Measurements from ENCODE around the gene CCDC141.
"Not testable (repeated sequence)": the region's sequence is repeated elsewhere in the genome, so short reads cannot be mapped to it uniquely, and the experiment has no call there.

Gene CCDC141, protein sequence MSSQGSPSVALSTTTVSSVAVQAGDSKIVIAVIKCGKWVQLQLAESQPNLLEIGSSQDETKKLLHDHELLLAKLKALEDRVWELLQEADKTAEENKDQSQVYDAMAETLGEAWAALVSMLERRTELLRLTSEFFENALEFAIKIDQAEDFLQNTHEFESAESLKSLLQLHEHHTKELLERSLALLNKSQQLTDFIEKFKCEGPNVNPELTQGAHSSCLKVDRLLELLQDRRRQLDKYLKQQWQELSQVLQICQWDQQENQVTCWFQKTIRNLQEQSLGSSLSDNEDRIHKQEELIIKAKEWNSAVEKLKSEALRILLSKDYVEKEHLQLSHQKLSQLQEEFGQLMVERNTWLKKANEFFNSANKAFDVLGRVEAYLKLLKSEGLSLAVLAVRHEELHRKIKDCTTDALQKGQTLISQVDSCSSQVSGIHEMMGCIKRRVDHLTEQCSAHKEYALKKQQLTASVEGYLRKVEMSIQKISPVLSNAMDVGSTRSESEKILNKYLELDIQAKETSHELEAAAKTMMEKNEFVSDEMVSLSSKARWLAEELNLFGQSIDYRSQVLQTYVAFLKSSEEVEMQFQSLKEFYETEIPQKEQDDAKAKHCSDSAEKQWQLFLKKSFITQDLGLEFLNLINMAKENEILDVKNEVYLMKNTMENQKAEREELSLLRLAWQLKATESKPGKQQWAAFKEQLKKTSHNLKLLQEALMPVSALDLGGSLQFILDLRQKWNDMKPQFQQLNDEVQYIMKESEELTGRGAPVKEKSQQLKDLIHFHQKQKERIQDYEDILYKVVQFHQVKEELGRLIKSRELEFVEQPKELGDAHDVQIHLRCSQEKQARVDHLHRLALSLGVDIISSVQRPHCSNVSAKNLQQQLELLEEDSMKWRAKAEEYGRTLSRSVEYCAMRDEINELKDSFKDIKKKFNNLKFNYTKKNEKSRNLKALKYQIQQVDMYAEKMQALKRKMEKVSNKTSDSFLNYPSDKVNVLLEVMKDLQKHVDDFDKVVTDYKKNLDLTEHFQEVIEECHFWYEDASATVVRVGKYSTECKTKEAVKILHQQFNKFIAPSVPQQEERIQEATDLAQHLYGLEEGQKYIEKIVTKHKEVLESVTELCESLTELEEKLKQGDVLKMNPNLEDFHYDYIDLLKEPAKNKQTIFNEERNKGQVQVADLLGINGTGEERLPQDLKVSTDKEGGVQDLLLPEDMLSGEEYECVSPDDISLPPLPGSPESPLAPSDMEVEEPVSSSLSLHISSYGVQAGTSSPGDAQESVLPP (N-terminal part only)

DNA sequence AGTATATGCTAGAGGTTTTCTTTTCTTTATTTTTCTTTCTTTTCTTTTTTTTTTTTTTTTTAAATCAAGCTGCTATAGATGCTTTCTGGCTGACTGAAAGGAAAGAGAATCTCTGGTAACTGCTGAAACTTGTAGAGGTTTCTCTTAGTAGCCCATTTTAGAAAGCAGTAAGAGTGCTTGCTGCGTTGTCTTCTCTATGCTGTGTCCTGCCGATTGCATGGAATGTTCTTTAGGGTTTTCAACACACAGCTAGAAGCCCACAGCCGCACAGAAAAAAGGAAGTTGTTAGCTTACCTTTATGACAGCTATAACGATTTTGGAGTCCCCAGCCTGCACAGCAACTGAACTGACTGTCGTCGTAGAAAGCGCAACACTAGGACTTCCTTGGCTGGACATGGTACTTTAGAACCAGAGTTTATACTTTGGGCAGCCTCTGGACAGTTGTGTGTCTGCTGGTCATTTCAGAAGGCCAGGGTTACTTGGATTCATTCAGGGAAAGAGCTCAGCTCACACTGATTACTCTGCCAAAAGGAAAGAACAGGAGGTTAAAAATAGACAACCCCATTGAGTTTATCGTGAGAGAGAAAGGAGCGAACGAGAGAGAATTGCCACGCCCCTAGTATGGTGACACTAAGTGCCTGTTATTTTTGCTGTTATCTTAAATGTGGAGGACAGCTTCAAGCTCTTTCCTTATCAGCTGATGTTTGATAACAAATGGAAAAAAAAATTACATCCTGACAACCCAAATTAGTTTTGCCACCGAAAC is at the start of gene CCDC141:
Gene CCDC141, minus strand, starts transcription at position 592 of the 766 bp plus-strand sequence. Its CDS starts 196 bp downstream, at position 396.
- DNase-seq, result no peak

DNA sequence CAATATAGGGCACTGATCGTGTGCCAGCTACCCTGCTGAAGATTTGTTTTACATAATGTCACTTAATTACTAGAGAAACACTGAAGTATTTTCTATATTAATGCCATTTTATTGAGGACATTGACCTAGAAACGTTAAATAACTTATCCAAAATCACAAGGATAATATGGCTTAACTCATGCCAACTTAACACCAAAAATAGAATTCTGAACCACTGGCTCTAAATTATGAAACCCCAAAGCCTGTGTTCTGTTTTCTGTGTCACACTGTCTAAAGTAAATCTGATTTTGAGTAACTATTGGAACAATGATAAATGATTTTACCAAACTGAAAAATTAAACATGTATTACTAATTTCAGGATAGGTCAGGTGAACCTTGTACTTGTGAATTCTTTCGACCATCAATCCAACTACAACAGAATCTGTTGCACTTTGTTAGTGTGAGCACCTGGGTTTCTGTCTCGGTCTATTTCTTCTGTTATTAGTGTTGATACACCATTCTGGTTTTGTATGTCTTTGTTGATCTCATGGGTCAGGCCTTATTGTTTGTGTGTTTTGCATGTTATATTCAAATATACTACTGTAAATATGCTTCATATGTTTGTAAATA is 48.2 kb upstream of the CCDC141 start:
- no peak for DNase-seq

DNA sequence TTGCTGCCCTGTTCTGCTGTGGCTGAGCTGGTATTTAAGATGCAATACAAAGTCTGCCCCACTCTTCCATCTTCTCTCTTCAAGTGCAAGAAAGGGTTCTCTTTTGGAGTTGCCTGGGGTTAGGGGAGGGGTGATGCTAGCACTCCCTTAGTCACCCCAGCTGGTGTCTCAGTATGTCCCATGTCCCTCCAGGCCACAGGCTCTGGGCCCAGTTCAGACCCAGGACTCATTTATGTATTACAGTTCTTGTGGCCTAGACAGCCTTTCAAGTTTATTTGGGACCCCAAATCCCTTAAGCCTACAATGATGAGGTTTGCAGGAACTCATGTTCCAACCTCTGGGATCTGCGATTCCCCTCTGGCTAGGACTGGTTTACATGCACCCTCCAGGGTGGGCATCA is 47.2 kb upstream of the CCDC141 start:
- DNase-seq, result no peak

DNA sequence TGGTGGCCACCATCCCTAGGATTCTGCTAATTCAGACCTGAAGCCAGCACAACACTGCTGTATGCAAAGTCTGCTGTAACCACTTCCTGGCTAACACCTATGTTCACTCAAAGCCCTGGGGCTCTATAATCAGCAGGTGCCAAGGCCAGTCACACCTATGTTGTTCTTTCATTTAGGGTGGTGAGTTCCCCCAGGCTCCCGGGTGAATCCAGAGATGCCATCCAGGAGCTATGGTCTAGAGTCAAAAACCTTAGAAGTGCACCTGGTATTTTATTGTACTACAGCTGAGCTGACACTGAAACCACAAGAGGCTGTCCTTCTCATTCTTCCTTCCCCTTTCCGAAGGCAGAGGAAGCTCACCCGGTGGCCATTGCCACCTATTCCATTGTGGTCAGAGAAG is 46.2 kb upstream of the CCDC141 start:
- no peak for DNase-seq

DNA sequence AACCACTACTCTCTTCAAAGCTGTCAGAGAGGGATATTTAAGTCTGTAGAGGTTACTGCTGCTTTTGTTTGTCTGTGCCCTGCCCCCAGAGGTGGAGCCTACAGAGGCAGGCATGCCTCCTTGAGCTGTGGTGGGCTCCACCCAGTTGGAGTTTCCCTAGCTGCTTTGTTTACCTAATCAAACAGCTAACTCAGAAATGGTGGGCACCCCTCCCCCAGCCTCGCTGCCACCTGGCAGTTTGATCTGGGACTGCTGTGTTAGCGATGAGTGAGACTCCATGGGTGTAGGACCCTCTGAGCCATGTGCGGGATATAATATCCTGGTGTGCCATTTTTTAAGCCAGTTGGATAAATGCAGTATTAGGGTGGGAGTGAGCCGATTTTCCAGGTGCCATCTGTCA is 43.0 kb upstream of the CCDC141 start:
- DNase-seq, result not testable (repeated sequence)

DNA sequence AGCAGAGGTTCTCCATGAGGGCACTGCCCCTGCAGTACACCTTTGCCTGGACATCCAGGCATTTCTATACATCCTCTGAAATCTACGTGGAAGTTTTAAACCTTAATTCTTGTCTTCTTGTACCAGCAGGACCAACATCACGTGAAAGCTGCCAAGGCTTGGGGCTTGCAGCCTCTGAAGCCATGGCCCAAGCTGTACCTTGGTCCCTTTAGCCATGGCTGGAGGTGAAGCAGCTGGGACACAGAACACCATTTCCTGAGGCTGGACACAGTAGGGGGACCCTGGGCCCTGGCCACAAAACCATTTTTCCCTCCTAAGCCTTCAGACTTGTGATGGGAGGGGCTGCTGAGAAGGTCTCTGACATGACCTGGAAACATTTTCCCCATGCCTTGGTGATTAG is 32.8 kb upstream of the CCDC141 start:
- DNase-seq, result no peak

DNA sequence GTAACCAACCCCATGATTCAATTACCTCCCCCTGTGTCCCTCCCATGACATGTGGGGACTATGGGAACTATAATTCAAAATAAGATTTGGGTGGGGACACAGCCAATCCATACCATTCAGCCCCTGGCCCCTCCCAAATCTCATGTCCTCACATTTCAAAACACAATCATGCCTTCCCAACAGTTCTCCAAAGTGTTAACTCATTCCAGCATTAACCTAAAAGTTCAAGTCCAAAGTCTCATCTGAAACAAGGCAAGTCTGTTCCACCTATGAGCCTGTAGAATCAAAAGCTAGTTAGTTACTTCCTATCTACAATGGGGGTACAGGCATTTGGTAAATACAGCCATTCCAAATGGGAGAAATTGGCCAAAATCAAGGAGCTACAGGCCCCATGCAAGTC is 32.0 kb upstream of the CCDC141 start:
- no peak for DNase-seq

DNA sequence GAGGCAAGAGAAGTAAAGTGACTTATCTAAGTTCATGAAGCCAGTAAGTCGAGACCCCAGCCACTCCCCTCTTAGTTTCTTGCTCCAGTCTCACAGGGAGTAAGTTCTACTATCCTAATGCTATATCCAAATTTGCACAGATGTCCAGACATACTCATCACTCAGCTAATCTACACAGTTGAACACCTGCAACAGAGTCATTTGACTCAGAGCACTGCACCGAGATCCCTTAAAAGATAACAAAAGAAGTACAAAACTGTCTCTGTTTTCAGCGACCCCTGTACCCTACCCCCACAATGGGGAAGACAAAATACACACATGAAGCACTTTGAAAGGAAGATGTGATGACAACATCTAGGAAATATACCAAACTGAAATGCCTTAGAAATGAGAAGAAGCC is 22.6 kb upstream of the CCDC141 start:
- no peak for DNase-seq

DNA sequence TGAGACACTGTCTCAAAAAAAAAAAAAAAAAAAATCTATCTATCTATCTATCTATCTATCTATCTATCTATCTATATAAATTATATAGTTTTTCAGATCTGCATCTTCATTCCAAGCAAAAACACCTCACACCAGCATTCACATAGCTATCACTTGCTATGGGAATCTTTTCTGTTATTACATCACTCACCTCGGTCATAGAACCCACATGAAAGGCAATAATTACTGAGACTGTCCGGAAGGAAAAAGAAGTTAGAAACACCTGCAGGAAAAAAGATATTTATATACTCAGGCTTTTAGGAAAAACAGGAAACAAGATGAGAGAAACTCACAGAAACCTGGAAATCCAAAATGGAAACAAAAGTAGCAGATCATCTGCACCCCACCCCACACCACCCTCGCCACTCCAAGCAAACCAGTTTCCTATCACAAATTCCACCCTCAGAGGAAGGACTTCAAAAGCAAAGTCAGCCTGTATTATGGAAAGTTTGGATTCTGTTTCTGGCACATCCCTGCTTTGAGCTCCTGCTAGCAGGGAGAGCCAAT is 21.9 kb upstream of the CCDC141 start:
- DNase-seq, result no peak

DNA sequence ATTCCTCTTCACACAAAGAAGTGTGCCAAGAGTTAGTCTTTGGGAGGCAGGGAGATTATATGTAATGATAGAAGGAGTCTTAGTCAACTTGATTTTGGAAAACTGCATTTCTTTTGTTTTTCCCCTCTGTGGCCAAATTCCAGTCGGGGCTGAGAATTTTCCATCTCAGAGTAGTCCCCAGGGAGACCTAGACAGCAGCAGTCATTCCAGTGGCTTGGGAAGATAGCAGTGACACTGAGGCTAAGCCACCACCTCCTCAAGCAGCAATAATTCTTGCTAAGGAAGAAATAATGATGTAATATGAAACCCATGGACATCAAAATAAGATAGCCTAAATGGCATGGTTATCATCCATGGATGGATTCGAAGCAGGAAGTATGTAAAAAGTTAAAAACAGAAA is 21.0 kb upstream of the CCDC141 start:
- DNase-seq, result no peak

DNA sequence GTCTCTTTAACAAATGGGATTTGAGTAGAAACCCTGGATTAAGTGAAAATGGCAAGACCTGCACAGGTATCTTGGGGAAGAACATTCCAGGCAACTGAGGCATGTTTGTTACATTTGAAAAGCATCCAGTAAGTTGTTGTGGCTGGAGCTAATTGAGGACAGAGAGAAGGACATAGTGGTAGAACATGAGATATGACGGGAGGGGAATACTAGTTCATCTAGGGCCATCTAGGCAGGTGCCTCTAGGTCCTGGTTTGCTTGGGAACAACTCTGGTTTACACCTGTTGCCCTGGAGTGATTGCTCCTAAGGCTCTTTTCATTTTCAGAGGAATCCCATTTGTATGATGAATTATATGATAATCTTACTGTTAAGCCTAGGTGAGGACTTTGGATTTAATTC is 19.7 kb upstream of the CCDC141 start:
- DNase-seq, result no peak

DNA sequence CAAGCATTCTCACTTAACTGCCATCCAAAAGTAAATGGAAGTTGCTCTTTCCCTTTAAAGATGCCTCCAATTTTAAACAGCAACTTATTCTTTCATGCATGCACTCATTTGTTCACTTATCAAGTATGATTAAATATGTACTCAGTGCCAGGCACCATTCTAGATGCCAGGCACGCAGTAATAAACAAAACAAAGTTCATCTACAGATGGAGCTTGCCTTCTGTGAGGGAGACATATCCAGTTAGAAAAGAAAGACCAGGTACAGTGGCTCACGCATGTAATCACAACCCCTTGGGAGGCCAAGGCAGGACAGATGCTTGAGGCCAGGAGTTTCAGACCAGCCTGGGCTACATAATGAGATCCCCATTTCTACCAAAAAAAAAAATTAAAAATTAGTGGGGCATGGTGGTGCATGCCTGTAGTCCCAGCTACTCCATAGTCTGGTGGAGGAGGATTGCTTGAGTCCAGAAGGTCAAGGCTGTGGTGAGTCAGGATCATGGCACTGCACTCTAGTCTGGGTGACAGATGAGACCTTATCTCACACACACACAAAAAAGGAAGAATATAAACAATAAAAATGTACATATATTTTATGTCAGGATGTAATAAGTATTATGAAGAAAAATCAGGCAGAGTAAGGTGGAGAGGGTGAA is 19.2 kb upstream of the CCDC141 start:
- no peak for DNase-seq

DNA sequence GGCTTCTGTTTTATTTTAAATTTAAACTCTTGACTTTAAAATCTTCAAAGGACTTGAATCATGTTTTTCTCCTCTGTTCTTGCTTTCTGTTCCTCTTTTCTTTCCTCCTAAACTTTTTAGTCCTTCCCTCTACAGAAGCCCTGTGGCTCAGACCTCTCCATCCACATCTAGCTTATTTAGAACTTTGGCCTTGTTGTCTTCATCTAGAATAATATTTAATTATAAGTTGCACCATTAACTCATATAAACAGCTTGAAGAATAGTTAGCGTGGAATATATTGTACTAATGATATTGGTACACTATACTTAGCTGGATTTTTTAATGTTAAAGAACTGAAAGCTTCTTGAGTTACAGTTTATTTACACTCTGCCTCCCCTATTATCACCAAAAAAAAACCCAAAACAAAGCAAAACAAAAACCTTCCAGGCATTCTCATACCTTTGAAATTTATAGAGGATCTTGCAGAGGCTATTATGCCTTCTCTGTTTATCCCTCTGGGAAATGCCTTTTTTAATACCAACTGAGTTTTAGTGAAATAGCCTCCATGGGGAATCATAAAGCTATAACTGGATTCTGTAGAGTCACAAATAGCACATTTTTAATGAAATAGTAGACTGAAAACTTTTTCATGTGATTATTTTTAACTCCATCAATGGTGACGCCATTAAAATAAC is 9.2 kb upstream of the CCDC141 start:
- DNase-seq, result no peak

DNA sequence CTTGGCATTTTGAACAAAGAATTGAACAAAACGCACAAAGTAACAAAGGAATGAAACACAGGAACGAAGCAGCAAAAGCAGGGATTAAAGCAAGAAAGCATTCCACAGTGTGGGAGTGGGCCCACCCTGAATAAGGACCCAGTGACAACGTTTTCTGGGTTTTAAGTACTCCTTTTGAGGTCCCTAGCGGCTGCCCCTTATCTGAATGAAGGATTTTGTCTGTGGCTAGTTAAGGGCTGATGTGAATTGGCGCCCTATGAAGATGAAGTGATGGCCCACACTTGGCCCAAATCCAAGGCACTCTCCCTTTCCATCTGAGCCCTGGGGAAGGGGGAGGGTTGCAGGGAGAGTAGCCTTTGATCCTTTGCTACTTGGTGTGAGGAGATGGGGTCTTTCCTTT is 7.8 kb upstream of the CCDC141 start:
- DNase-seq, result no peak

DNA sequence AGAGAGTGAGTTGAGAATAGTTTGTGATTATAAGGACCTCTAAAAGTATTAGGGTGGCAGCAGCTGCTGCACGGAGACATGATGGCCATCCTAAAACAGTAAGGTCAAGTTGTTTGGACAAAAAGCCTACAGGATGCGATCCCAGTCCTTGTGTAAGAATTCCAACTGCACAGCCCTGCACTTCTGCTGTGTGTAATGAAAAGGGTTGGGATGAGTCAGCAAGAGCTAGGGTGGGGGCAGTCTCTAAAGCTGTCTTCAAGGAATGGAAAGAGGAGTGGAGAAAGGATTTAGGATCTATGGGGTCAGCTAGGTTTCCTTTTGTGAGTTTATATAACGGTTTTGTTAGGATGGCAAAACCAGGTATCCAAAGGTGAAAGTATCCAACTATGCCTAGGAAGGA is 3.6 kb upstream of the CCDC141 start:
- peak; percentile 7 for DNase-seq

DNA sequence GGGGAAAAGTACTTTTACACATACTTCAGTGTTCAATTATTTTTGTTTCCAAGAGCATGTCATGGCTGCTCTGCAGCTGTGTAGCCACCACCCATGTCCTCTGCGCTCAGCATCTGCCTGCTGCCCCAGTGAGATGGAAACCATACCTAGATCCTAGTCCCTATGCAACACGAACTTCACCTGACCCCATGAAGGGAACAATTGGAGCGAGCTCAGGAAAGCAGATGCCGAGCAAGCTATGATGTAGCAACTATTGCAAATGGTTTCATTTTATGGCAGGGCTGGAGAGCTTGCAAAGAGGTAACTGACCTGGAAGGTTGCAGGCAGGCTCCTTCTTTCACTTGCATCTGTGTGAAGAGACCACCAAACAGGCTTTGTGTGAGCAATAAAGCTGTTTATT is 1.3 kb upstream of the CCDC141 start:
- no peak for DNase-seq

DNA sequence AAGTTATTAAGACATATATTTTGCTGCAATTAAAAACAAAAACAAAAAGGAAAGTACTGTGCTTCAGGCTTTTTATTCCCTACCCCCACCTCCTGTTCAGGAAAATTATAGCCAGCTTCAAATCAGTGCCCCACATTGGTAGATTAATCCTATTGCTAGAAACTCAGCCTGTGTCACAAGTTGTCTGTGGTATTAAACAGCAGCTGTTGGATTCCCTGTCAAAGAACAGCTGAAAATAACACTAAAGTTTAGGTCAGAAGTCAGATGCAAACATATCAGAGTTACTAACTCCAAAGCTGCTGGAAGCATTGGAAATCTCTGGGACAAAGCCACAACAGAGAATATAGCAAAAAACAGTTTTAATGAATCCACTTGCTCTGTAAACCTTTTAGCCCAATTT is 818 bp upstream of the CCDC141 start:
- DNase-seq, result no peak

DNA sequence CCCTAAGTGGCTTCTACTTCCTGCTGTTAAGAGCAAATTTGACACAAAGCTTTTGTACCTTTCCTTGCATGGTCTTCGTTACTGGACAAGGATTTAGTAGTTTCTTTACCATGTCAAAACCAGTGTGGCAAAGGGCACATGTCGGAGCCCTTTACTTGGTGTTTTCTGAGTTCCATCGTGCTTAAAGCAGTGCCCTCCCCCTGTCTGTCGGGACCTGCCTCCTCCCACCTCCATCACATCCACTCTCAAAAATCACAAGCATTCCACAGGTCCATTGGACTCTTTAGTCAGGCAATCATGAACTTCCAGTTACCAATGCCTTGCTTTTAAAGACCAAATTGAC is 763 bp downstream of the CCDC141 start:
- DNase-seq, result no peak

DNA sequence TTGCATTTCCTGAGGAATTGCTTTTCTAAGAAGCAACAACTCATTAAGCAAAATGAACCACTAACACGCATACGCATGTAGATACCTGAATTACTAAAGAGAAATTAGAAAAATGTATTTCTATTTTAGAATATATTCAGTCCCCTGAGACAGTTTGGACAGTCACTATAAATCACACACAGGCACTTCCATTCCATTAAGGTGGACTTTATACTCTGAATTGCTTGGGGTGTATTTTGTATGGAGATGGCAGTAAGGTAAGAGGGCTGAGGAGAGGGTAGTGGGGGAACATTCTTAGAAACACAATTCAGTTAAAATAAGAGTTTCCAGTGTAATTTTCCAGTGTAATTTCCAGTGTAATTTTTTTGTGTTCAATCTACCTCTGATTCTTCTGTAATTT is 1.8 kb downstream of the CCDC141 start:
- no peak for DNase-seq

DNA sequence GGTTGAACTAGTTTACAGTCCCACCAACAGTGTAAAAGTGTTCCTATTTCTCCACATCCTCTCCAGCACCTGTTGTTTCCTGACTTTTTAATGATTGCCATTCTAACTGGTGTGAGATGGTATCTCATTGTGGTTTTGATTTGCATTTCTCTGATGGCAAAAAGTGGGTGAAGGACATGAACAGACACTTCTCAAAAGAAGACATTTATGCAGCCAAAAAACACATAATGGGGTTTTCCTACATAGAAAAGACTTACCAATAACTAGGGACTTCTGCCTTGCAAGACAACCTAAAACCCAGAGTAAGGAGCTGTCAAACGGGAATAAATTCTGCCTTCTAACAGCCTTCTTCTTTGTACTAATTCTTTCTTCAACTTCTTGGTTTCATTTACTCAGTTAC is 4.3 kb downstream of the CCDC141 start:
- DNase-seq, result not testable (repeated sequence)

DNA sequence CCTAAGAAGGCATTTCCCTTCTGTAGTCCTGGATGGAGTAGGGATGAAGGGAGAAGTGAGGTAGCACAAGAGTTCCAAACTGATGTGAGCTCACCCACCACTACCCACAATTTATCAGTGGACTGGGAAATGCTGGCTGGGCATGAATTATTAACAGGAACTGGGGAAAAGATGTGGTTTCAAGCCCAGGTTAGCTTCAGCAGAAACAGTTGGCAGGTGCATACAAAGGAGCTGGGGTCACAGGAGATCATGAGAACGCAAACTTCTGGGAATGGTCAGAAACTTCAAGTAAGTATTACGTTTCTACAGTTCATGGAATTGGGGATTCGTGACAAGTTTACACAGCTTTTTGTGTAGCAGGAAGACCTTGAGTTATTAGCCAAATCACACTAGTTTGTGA is 5.4 kb downstream of the CCDC141 start:
- no peak for DNase-seq

Data from fibroblast of upper back skin (primary cell).